HG02623 (cell line): Measurements from ENCODE around the gene LCN15.
"Not testable (repeated sequence)": the region's sequence is repeated elsewhere in the genome, so short reads cannot be mapped to it uniquely, and the experiment has no call there.

Experiments used
- ATAC-seq: cut with Tn5 transposase; IDR thresholded peaks from one replicate; pipeline ENCODE4 v1.9.1; 2021; ENCODE audit warnings: moderate library complexity; ENCODE audit not compliant: unreplicated experiment

The LCN15 gene, protein sequence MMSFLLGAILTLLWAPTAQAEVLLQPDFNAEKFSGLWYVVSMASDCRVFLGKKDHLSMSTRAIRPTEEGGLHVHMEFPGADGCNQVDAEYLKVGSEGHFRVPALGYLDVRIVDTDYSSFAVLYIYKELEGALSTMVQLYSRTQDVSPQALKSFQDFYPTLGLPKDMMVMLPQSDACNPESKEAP

DNA sequence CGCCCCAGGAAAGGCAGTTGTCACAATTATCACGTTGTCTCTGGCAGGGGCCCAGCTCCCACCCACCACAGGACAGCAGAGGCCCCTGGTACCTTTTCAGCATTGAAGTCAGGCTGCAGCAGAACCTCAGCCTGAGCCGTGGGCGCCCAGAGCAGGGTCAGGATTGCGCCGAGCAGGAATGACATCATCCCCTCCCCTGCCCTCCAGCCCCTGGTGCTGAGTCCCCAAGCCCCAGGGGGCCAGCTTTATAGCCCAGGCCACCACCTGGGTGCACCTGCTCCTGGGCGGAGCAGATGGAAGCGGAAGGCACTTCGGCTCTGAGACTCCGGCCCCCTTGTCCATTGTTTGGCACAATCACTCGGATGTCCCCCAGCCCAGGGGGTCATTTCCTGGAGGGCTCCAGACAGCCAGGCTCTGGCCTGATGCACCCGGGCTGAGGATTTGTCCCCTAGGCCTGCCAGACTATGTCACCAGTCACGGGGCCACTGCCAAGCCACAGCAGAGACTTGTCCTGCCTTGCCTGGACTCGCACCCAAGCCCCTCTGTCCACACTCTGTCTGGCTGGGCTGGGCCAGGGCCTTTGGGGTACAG, at the start of gene LCN15:
LCN15 (minus strand) TSS at position 218 of the 591 bp plus-strand sequence; CDS start at position 188, 30 bp downstream.
- ATAC-seq, result no peak

DNA sequence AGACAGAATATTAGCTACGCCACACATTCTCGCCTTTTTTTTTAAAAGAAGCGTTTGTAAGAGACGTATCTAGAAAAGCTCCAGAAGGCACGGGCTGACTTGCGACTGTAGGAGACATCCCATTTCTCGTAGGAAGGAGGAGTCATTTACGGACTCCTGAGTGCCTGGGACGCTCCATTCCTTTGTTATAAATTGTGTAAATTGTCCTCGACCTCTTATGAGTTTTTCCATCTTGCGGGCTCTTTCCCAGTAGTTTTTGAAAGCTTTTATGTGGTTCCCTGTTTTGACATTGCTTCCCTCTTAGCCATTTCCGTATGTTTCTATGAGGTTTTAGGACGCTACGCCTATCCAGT, 44.5 kb upstream of the LCN15 start:
- ATAC-seq, result no peak

DNA sequence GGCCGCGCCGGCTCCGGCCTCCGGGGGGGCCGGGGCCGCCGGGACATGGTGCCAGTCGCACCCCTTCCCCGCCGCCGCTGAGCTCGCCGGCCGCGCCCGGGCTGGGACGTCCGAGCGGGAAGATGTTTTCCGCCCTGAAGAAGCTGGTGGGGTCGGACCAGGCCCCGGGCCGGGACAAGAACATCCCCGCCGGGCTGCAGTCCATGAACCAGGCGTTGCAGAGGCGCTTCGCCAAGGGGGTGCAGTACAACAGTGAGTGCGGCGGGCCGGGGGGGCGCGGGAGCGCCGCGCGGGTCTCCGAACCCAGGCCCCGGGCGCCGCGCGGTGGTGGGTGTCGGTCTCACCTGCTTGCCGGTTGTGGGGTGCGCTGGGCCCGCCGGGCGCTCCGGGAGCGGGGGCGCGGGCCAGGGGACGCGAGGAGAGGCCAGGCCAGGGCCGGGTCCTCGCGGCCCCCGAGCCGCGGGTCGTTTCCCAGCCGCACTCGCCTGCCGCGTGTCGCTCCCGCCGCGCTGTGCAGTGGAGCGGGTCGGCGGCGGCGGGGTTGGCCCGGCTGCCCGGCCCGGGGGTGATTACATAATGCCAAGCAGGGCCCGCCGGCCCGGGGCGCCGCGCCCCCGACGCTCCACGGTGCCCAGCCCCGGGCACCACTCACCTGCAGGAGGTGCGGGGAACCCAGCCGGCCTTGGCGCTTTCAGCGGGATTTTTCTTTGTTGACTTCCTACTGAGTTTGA, 43.9 kb upstream of the LCN15 start:
- ATAC-seq, result peak; percentile 23

DNA sequence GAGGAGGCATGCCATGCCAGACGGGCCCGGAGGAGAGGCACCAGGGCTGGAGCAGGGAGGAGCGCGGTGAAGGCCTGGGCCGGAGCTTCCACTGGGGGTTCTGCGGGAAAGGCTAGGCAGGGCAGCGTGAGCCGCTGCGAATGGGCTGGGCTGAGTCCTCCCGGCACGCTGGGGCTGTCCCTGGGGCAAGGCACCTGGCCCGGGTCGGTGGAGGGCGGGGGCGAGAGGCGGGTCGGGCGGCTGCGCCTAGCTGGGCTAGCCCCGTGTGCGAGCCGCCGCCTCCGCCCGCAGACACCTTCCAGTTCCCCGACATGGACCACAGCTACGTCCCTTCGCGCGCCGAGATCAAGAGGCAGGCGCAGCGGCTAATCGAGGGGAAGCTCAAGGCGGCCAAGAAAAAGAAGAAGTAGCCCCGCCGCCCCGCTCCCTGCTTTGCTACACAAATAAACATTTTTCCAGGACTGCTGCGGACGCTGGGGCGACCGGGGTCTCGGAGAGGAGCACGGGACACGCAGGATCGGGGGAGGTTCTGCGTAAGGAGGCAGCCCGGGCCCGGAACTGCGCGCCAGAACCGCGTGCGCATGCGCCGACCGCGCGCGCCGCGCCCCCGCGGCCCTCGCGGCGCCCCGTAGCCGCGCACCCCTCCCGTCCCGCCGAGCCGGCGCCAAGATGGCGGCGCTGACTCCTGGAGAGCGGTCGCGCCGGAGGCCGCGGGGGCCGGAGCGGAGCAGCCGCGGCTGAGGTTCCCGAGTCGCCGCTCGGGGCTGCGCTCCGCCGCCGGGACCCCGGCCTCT, 43.2 kb upstream of the LCN15 start, which contains the start of gene RABL6:
RABL6 (plus strand) TSS at position 668 of the 794 bp plus-strand sequence. CDS start 249 bp downstream, outside the sequence.
- peak; percentile 70 for ATAC-seq

DNA sequence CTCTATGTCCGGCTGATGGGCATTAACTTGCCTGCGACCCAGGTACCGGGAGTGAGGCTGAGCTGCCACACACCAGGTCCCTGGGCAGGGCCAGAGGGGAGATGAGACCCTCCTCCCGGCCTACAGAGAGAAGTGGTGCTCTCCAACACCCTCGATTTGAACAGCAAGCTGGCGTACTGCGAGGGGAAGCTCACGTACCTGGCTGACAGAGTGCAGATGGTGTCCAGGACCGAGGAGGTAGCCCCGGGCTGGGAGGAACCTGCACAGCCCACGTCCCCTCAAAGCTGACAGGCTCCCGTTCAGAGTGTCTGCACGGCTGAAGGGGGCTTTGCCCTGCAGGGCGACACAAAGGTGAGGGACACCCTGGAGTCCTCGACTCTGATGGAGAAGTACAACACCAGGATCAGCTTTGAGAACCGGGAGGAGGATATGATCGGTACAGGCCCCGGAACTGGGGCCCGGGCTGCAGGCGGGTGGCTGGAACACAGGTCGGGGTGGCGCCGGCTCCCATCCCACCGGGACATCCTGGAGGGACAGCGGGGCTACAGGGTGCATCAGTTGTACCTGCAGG, 42.4 kb upstream of the LCN15 start:
- ATAC-seq, result no peak

DNA sequence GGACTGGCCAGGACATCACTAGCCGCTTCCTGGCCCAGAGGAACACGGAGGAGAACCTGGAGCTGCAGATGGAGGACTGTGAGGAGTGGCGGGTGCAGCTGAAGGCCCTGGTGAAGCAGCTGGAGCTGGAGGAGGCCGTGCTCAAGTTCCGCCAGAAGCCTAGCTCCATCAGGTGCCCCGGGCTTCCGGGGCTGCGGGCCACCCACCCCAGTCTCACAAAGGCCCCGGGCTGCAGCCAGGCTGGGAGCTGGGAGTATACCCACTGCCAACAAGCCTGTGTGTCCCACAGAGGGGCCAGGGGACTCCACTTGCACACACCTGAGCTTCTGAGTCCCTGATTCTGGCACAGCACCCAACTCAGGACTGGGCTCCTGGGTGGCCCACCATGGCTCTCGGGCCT, 41.7 kb upstream of the LCN15 start:
- ATAC-seq, result no peak

DNA sequence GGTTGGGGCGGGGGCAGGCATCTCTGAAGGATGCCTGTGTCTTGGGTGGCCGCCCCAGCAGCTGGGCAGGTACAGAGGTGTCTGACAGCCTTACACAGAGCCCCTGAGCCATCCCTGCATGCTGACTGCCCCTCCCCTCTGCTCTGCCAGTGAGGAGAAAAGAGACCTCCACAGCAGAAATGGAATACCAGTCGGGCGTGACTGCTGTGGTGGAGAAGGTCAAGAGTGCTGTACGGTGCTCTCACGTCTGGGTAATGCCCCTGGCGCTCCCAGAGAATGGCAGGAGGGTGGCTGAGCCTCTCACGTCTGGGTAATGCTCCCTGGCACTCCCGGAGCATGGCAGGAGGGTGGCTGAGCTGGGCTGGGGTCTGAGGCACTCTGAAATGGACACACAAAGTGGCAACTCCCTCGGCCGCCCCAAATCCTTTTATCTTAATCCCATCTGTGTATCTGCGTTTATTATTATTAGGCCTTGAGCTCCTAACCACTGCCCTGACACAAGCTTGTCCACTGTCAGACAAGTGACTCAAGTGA, 41.0 kb upstream of the LCN15 start:
- ATAC-seq, result no peak

DNA sequence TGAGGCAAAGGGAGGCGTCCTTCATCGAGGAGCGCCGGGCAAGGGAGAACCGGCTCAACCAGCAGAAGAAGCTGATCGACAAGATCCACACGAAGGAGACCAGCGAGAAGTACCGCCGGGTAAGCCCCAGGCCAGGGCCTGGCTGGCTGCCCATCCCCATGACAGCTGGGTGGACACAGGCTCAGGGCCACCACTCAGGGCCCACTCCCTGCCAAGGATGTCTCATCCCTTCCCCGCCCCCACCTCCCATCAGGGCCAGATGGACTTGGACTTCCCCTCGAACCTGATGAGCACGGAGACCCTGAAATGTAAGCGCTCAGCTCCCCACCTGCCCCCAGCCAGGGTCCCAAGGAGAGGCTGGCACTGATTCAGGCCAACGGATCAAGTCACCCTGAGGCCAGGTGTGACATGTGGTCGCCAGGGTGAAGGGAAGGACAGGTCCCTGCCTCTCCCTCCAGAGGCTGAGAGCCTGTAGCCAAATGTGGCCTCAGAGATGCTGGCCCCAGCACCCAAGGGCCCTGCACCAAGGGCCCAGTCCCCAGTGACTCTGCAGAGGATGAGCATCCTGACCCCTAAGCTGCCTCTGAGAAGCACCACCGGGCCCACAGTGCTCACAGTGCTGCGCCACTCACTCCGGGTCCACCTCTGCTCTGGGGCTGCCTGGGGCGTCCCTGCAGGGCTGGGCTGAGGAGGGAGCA, 40.3 kb upstream of the LCN15 start:
- no peak for ATAC-seq

DNA sequence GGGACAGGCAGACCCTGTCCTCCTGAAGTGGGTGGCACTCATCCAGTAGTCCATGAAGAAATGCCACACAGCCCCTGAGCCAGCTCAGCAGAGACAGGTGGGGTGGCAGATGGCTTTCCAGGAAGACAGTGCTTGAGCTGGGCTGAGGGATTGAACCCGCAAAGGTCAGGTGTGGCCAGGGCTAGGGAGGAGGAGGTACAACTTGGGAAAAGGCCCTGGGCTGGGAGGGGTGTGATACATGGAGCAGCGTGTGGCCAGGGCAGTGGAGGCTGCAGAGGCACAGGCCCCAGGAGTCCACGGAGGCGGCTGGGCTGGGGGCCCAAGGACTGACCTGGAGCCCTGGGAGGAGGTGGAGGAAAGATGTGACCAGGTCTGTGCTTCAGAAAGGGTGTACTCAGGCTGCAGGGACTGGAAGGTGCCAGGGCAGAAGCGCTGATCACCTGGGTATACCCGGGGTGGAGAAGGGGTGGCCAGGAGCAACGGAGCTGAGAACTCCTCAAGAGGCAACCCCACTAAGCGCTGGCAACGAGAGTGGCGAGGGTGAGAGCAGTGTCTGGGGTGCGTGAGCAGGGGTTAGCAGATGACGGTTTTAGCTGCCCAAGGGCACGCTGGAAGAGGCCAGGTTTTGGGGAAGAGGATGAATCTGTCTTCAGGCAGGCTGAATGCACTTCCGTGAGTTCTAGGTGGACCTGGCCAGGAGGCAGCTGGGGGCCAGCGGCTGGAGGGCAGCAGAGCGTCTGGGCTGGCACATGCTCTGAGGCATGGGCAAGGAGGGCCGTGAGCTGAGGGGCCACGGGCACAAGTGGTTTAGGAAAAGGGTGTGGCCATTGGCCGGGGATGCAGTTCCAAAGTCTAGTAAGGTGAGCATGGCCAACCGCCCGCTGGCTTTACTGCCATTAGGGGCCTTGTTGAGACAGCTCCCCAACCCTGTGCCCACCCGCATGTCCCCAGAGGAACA, 39.5 kb upstream of the LCN15 start:
- no peak for ATAC-seq

DNA sequence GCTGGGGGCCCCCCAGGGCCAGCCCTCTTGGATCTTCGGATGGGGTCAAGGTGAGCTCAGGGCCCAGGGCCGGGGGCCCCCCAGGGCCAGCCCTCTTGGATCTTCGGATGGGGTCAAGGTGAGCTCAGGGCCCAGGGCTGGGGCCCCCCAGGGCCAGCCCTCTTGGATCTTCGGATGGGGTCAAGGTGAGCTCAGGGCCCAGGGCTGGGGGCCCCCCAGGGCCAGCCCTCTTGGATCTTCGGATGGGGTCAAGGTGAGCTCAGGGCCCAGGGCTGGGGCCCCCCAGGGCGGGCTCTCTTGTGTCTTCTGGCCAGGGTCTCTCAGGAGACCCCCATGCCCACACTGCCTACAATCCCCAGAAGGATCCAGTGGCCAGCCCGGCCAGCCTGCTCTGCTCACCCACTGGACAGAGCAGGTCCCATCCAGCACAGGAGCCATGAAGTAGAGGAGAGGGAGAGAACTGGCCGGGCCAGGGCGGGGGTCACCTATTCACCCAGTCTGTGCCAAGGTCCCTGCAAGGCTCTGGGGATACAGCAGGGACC, 38.8 kb upstream of the LCN15 start:
- ATAC-seq, result not testable (repeated sequence)

DNA sequence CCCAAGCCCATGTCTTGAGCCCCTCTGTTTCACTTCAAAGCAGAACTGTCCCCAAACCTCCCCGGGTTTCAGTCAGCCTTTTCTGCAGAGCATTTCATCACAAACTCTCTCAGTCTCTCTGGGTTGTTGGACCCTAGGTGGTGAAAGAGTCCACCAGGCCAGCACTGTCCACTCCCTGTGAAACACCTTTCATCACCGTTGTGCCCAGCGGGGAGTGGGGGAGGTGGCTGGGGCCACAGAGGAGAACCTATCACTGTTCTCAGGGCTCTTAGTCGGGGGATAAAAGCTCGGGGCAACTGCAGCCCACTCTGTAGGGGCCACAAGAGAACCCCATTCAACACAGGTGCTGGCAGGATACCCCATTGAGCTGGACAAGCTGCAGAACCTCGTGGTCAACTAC, 38.0 kb upstream of the LCN15 start:
- ATAC-seq, result no peak

DNA sequence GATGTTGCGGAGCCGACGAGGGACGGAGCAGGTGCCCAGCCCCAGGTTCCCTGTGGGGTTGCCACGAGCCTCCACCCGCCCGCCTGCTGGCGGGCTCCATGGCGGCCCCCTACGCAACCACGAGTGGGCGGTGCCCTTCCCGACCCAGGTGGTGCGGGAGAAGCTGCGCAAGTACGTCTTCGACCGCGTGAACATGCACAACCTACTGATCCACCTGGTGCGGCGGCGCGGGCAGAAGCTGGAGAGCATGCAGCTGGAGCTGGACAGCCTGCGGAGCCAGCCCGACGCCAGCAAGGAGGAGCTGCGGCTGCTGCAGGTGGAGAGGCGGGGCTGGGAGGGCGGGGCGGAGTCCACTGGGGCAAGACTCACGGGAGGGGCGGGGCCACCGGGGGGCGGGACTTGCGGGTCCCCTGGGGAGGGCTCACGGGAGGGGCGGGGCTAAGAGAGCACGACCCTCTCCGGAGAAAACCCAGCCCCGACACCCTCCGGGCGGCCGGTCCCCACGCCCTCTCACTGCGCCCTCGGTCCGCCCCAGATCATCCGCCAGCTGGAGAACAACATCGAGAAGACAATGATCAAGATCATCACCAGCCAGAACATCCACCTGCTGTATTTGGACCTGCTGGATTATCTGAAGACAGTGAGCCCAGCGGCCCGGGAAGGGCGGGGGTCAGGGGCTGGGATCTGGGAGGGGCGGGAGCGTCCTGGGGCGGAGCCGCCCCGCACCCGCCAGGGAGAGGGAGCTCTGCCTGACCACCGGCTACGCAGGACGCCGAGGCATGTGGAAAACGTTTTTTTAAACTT, 35.7 kb upstream of the LCN15 start:
- no peak for ATAC-seq

DNA sequence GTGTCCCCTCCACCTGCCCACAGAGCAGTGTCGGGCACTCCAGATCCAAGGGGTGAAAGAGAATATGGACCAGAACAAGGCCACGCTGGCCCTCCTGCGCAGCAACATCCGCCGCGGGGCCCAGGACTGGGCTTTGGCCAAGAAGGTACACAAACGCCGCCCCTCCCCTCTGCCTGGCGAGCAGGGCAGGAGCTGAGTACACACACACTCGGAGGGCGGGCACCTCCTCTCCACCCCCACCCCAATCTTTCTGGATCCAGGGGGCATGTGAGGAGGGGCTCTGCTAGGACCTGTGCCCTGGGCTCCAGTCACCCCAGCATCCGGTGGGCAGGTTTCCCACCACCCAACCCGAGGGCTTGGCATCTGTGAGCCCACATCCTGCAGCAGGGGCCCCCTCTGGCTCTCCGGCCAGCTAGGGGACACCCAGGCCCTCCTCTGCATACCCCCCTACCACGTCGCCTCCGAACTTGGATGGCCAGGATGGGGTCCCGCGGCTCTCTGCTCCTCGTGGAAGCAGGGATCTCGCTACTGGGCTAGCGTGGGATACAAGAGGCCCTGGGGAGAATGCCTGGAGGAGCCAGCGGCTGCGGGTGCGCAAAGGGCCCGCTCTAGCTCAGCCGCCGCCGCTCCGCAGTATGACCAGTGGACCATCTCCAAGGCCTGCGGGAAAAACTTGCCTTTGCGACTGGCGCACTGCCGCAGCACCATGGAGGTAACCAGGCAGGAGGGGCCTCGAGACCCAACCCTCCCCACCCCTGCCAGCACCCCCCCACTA, 34.9 kb upstream of the LCN15 start:
- ATAC-seq, result no peak

DNA sequence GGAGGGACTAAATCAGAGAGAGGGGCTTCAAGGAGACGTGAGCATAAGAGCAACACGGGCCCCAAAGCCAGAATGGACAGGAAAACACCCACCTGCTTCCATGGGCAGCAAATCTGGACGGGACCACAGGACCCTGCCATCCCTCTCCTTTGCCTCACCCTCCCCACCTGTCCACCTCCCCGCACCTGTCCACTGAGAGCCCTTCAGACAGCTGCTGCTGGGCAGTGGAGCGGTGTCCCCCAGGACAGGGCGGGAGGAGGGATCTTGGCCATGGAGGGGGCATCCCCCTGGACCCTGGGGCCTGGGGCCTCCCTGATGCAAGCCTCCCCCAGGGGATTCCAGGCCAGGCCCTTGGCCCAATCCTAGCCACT, 34.4 kb upstream of the LCN15 start:
- ATAC-seq, result no peak

DNA sequence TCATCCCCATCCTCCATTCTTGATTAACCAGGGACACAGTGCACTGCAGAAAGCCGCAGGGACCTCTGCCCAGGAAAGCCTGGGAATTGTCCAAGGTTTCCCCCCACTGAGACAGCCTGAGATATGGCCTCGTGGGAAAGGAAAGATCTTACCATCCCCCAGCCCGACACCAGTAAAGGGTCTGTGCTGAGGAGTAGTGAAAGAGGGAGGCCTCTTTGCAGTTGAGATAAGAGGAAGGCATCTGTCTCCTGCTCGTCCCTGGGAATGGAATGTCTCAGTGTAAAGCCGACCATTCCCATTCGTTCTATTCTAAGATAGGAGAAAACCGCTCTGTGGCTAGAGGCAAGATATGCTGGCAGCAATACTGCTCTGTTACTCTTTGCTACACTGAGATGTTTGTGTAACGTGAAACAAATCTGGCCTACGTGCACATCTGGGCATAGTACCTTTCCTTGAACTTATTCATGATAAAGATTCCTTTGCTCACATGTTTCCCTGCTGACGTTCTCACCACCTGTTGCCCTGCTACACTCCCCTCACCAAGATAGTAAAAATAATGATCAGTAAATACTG, 32.5 kb upstream of the LCN15 start:
- ATAC-seq, result not testable (repeated sequence)

DNA sequence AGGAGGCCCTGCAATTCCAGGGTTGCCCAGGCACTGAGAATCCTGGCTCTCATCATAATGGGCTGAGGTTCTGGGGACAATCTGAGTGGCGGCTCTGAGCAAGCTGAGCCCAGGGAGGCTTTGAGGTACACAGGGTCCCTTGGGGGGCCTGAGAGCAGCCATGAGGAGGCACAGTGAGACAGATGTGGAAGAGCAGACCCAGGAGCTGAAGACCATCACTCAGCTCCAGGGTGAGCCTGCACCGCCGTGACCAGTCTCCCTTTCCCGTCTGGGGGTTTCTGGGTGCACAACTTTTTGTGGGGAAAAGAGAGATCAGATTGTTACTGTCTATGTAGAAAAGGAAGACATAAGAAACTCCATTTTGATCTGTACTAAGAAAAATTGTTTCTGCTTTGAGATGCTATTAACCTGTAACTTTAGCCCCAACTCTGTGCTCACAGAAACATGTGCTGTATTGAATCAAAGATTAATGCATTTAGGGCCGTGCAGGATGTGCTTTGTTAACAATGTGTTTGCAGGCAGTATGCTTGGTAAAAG, 32.0 kb upstream of the LCN15 start, which contains the start of gene CCDC183:
CCDC183 (plus strand) TSS at position 101 of the 537 bp plus-strand sequence; CDS start at position 161, 60 bp downstream.
- ATAC-seq, result no peak

DNA sequence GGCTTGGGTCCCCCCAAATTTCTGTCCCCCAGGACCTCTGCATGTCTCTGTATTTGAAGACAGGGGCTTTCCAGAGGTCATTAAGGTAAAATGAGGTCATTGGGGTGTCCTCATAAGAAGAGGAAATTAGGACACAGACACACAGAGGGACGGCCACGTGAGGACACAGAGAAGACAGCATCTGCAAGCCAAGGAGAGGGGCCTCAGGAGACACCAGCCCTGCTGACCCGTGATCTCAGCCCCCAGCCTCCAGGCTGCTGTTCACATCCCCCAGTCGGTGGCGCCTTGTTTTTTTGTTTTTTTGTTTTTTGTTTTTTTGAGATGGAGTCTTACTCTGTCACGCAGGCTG, 30.7 kb upstream of the LCN15 start:
- ATAC-seq, result no peak
